H1 (cell line): ENCODE data around the gene RPL7A. TPM values are rescaled to one million over a fixed set of nuclear protein-coding genes. Genes with fewer than 3 reads are reported as not detected.

Experiments
- CTCF ChIA-PET: fragments of 300-600 bp; sonication (Branson Sonifier 250); formaldehyde crosslinking; loops from one replicate; lab custom pipeline; 2021; ENCODE audit not compliant: partially characterized antibody; lab: Charles Lee
- POLR2A ChIA-PET: fragments of 300-600 bp; sonication (Branson Sonifier 250); formaldehyde crosslinking; loops from one replicate; lab custom pipeline; 2021; ENCODE audit warnings: inconsistent platforms; ENCODE audit not compliant: partially characterized antibody; lab: Charles Lee
- DNase-seq, 2 experiments: peaks; one replicate each; pipeline versions ENCODE4 v3.0.0 to v3.0.0-alpha.2; 2010 to 2022; ENCODE audit warnings: low spot score in 2 of 2, low read depth in 1 of 2, mixed read lengths in 1 of 2
- FAIRE-seq: peaks from 2 replicates; lab custom pipeline; 2011; peaks lifted over from hg19 to GRCh38; lab: Jason Lieb, UNC
- H2AFZ ChIP-seq: 2 replicates; pipeline ENCODE4 v1.8.1; 2012; ENCODE audit warnings: low read length, inconsistent platforms
- H2AK5ac ChIP-seq: 2 replicates; pipeline ENCODE4 v1.6.1; 2013; ENCODE audit warnings: low read depth, low read length
- H2BK120ac ChIP-seq: replicated peaks from 2 replicates; pipeline ENCODE3; 2013; ENCODE audit warnings: low read depth, low read length, inconsistent platforms
- H2BK12ac ChIP-seq: 2 replicates; pipeline ENCODE4 v1.6.1; 2013; ENCODE audit warnings: low read depth, low read length
- H2BK15ac ChIP-seq: 2 replicates; pipeline ENCODE4 v1.6.1; 2013; ENCODE audit warnings: low read length
- H2BK20ac ChIP-seq: 2 replicates; pipeline ENCODE4 v1.6.1; 2013; ENCODE audit warnings: low read length
- H2BK5ac ChIP-seq: 2 replicates; pipeline ENCODE4 v1.6.1; 2013; ENCODE audit warnings: low read depth, low read length
- H3K14ac ChIP-seq: 2 replicates; pipeline ENCODE4 v1.6.1; 2013; ENCODE audit warnings: inconsistent platforms; ENCODE audit not compliant: insufficient read length
- H3K18ac ChIP-seq: 2 replicates; pipeline ENCODE4 v1.6.1; 2013; ENCODE audit warnings: low read length; ENCODE audit errors: extremely low read depth
- H3K23ac ChIP-seq: 2 replicates; pipeline ENCODE4 v1.6.1; 2013; ENCODE audit warnings: inconsistent platforms; ENCODE audit not compliant: insufficient read length
- H3K23me2 ChIP-seq: 2 replicates; pipeline ENCODE4 v1.6.1; 2013; ENCODE audit warnings: low read depth, low read length
- H3K27ac ChIP-seq: 2 replicates; pipeline ENCODE4 v1.6.1; 2011; ENCODE audit warnings: low read depth, low read length, inconsistent platforms
- H3K27me3 ChIP-seq, 4 experiments: replicated peaks in 1 of 4; 1 replicate in 1 of 4; 2 replicates in 3 of 4; pipeline versions ENCODE4 v1.6.1 to v1.8.1; 2011 to 2013; ENCODE audit warnings: low read length in 3 of 4, mild to moderate bottlenecking in 3 of 4, inconsistent platforms in 2 of 4, mixed read lengths in 2 of 4, moderate library complexity in 1 of 4; ENCODE audit not compliant: control insufficient read depth in 3 of 4, insufficient read depth in 3 of 4; ENCODE audit errors: extremely low read depth in 1 of 4
- H3K36me3 ChIP-seq, 4 experiments: 2 replicates each; pipeline versions ENCODE4 v1.6.1 to v1.8.1; 2011 to 2013; ENCODE audit warnings: mild to moderate bottlenecking in 4 of 4, low read length in 3 of 4, moderate library complexity in 2 of 4, control low read depth in 1 of 4, inconsistent platforms in 1 of 4; ENCODE audit not compliant: insufficient read depth in 4 of 4, control insufficient read depth in 2 of 4
- H3K4ac ChIP-seq: replicated peaks from 2 replicates; pipeline ENCODE3; 2013; ENCODE audit warnings: low read length, low read depth, mixed read lengths, inconsistent platforms; ENCODE audit not compliant: insufficient read length
- H3K4me1 ChIP-seq, 4 experiments: replicated peaks in 1 of 4; 1 replicate in 1 of 4; 2 replicates in 3 of 4; pipeline versions ENCODE4 v1.6.1 to v1.8.1; 2011 to 2013; ENCODE audit warnings: low read length in 3 of 4, inconsistent platforms in 2 of 4, mixed read lengths in 1 of 4; ENCODE audit not compliant: insufficient read depth in 4 of 4, control insufficient read depth in 3 of 4
- H3K4me2 ChIP-seq, 2 experiments: 2 replicates each; pipeline versions ENCODE4 v1.6.1 to v1.8.1; 2011 to 2013; ENCODE audit warnings: low read depth in 2 of 2, low read length in 2 of 2, control low read depth in 1 of 2, inconsistent platforms in 1 of 2, mild to moderate bottlenecking in 1 of 2; ENCODE audit not compliant: insufficient read depth in 1 of 2
- H3K4me3 ChIP-seq, 4 experiments: fragments of 200-600, 300-600 bp in 1 of 4; sonication (generic), shearing (Covaris generic), sonication (Bioruptor Twin) in 1 of 4; 2 replicates each; pipeline versions ENCODE4 v1.5.1 to v1.8.1; 2011 to 2016; ENCODE audit warnings: low read length in 4 of 4, low read depth in 3 of 4, control low read depth in 2 of 4, inconsistent platforms in 2 of 4, mild to moderate bottlenecking in 2 of 4, mixed read lengths in 1 of 4, moderate library complexity in 1 of 4; ENCODE audit not compliant: insufficient read depth in 2 of 4; ENCODE audit errors: extremely low read depth in 1 of 4
- H3K56ac ChIP-seq: replicated peaks from 2 replicates; pipeline ENCODE3; 2013; ENCODE audit warnings: low read depth, mild to moderate bottlenecking, mixed read lengths, low read length, inconsistent platforms; ENCODE audit not compliant: insufficient read length
- H3K79me1 ChIP-seq: 2 replicates; pipeline ENCODE4 v1.6.1; 2013; ENCODE audit warnings: low read depth, low read length, control low read depth
- H3K79me2 ChIP-seq, 2 experiments: 2 replicates each; pipeline versions ENCODE4 v1.6.1 to v1.8.1; 2012 to 2013; ENCODE audit warnings: low read length in 2 of 2, mild to moderate bottlenecking in 2 of 2, inconsistent platforms in 1 of 2; ENCODE audit not compliant: insufficient read depth in 2 of 2, control insufficient read depth in 1 of 2
- H3K9ac ChIP-seq, 4 experiments: replicated peaks in 1 of 4; 1 replicate in 1 of 4; 2 replicates in 3 of 4; pipeline versions ENCODE4 v1.6.1 to v1.8.1; 2011 to 2013; ENCODE audit warnings: low read depth in 3 of 4, low read length in 3 of 4, control low read depth in 2 of 4, mild to moderate bottlenecking in 2 of 4, moderate library complexity in 2 of 4, inconsistent platforms in 1 of 4; ENCODE audit errors: extremely low read depth in 1 of 4
- H3K9me3 ChIP-seq, 2 experiments: 2 replicates each; pipeline versions ENCODE4 v1.6.1 to v1.8.1; 2012 to 2013; ENCODE audit warnings: mild to moderate bottlenecking in 2 of 2, moderate library complexity in 2 of 2, control low read depth in 1 of 2, inconsistent platforms in 1 of 2, low read depth in 1 of 2, low read length in 1 of 2, mixed read lengths in 1 of 2; ENCODE audit not compliant: insufficient read depth in 2 of 2
- H4K20me1 ChIP-seq, 2 experiments: replicated peaks in 1 of 2; 2 replicates each; pipeline versions ENCODE3 to v1.8.1; 2011 to 2013; ENCODE audit warnings: inconsistent platforms in 2 of 2, low read length in 2 of 2, mild to moderate bottlenecking in 1 of 2; ENCODE audit not compliant: insufficient read depth in 2 of 2, control insufficient read depth in 1 of 2
- H4K5ac ChIP-seq: 2 replicates; pipeline ENCODE4 v1.6.1; 2013; ENCODE audit warnings: low read length, low read depth, mixed read lengths, inconsistent platforms; ENCODE audit not compliant: insufficient read length
- H4K8ac ChIP-seq: 2 replicates; pipeline ENCODE4 v1.8.0; 2013; ENCODE audit warnings: mild to moderate bottlenecking, moderate library complexity, low read length, inconsistent platforms; ENCODE audit not compliant: insufficient read depth; ENCODE audit errors: extremely low read depth
- H4K91ac ChIP-seq: replicated peaks from 2 replicates; pipeline ENCODE3; 2013; ENCODE audit warnings: low read length, mixed read lengths, inconsistent platforms; ENCODE audit not compliant: insufficient read length
- BRCA1 ChIP-seq: IDR thresholded peaks from 2 replicates; pipeline ENCODE4 v1.6.1; 2012; ENCODE audit warnings: low read depth, low read length, improper control_type of control experiment
- CBX8 ChIP-seq: fragments of 300-800, 300-1000 bp; sonication (generic); IDR thresholded peaks from 2 replicates; pipeline ENCODE4 v1.7.1; 2016; ENCODE audit warnings: low read depth, low read length, borderline replicate concordance
- CEBPB ChIP-seq: IDR thresholded peaks from 2 replicates; pipeline ENCODE4 v1.6.1; 2012; ENCODE audit warnings: low read depth, low read length
- GABPA ChIP-seq: IDR thresholded peaks from 2 replicates; pipeline ENCODE4 v1.6.1; 2011; ENCODE audit warnings: mild to moderate bottlenecking, low read length, moderate library complexity, borderline replicate concordance; ENCODE audit not compliant: insufficient read depth
- GTF2F1 ChIP-seq: IDR thresholded peaks from 2 replicates; pipeline ENCODE4 v1.6.1; 2012; ENCODE audit warnings: low read depth, low read length, improper control_type of control experiment, borderline replicate concordance
- JUND ChIP-seq: IDR thresholded peaks from 2 replicates; pipeline ENCODE4 v1.6.1; 2011; ENCODE audit warnings: mild to moderate bottlenecking, improper control_type of control experiment, low read length
- RAD21 ChIP-seq, 2 experiments: IDR thresholded peaks in 1 of 2; conservative IDR thresholded peaks in 1 of 2; 2 replicates each; pipeline ENCODE4 v1.6.1; 2011; ENCODE audit warnings: low read depth in 2 of 2, low read length in 2 of 2, improper control_type of control experiment in 1 of 2, inconsistent platforms in 1 of 2, mild to moderate bottlenecking in 1 of 2, moderate library complexity in 1 of 2
- RBBP5 ChIP-seq: IDR thresholded peaks from 2 replicates; pipeline ENCODE4 v1.7.1; 2012; ENCODE audit warnings: low read depth, mild to moderate bottlenecking, inconsistent platforms, low read length, moderate library complexity, borderline replicate concordance
- RXRA ChIP-seq: IDR thresholded peaks from 2 replicates; pipeline ENCODE4 v1.6.1; 2011; ENCODE audit warnings: low read depth, mild to moderate bottlenecking, low read length, moderate library complexity; ENCODE audit not compliant: insufficient read depth
- YY1 ChIP-seq: IDR thresholded peaks from 2 replicates; pipeline ENCODE4 v1.6.1; 2011; ENCODE audit warnings: low read depth, mild to moderate bottlenecking, low read length
- WGBS, 2 experiments: shearing (Covaris generic) in 1 of 2; methylation state at CpG; one replicate each; pipeline versions ENCODE4 v1.1.6 to v1.1.7; 2013 to 2015; ENCODE audit warnings: low lambda C conversion rate in 2 of 2, mixed read lengths in 2 of 2, inconsistent platforms in 1 of 2, low coverage in 1 of 2, missing lambda C conversion rate in 1 of 2; ENCODE audit not compliant: insufficient replicate concordance in 2 of 2, insufficient coverage in 1 of 2, insufficient read length in 1 of 2; ENCODE audit errors: extremely low coverage in 1 of 2, missing lambda C conversion rate in 1 of 2; 5-methylcytosine and 5-hydroxymethylcytosine counted together
- polyA plus RNA-seq, 7 experiments: library from polyadenylated mRNA; depleted of rRNA in 3 of 7; stranded (reverse) in 5 of 7; unstranded in 2 of 7; fragments of >200 nt in 5 of 7; fragments of 200-250 nt in 2 of 7; gene quantifications; 1 replicate in 5 of 7; 2 replicates in 1 of 7; 4 replicates in 1 of 7; pipeline versions ENCODE4 v1.2.1 to v1.2.3, GENCODE V29; 2011 to 2013; ENCODE audit warnings: missing spikeins in 2 of 7, mixed read lengths in 2 of 7
- total RNA-seq: library from RNA; stranded (reverse); fragmentation: NEBNext Ultra II Directional; extraction: Animal tissue kit (Norgen Biotek cat#: 25700); gene quantifications from 2 replicates; pipeline ENCODE4 v1.2.1, GENCODE V29; 2021
- TF ChIP-seq, protein P1 (sequence below): IDR thresholded peaks from 2 replicates; pipeline ENCODE4 v1.6.1; 2011; ENCODE audit warnings: low read length, improper control_type of control experiment

RPL7A gene
- total and polyA plus RNA-seq, 2 of the 8 experiments (the other 6 are each of a cell fraction or from before 2014, with no cell fraction given) = 2,578 to 2,783 TPM

DNA sequence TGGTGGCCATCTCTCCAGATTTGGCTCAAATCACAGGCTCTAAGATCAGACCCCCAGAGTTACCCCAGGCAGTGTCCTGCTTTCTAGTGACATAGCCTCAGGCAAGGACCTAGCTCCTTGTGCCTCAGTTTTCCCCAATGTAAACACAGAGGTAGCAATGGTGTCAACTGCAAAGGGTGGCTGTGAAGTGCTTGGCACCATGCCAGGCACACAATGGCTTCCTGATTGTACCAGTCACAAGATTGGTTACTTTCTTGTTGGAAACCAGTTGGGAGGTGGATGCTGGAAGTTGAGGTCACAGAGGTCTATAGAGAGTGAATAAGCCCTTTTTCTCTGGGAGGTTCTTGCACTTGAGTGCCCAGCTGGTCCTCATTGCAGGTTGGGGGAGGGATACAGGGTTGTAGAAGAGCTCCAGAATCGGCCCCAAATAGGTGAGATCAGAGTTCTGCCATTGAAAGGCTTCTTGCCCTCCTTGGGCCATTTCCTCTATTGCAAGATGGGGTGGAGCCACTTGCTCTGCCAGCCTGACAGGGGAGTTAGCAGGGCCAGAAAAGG, 30.5 kb downstream of the RPL7A start:
- Histone ChIP-seq H3K4ac (no peak overlapping the region), H3K23ac (no peak overlapping the region), H3K18ac (no peak overlapping the region), H3K36me3 (peaks cover 0 to under 1% (median 0%) of the 10 kb centered on the region in 4 experiments; a peak in 2 of 8 replicates), H3K4me3 (no peak overlapping the region), H3K79me1 (no peaks in the 10 kb centered on the region), H2AFZ (no peak overlapping the region), H2BK5ac (no peak overlapping the region), H3K9ac (no peak overlapping the region), H3K4me2 (no peak overlapping the region), H3K27ac (no peak overlapping the region), H3K79me2 (peaks cover 4 to 19% of the 10 kb centered on the region in 2 experiments; a peak in 3 of 4 replicates), H4K91ac (no peak overlapping the region), H4K8ac (peak overlapping the region; percentile 71; the same call in 1 of the 2 replicates), H3K4me1 (peaks cover 0 to 5% (median 0%) of the 10 kb centered on the region in 4 experiments; a peak in 1 of 7 replicates), H4K5ac (no peak overlapping the region), H3K56ac (no peak overlapping the region), H2BK15ac (no peak overlapping the region), H3K14ac (no peak overlapping the region), H4K20me1 (peaks cover 2 to 17% of the 10 kb centered on the region in 2 experiments), H2BK12ac (no peak overlapping the region), H3K27me3 (peaks cover 0 to 11% (median 6%) of the 10 kb centered on the region in 4 experiments; a peak in 5 of 7 replicates), H3K23me2 (peaks cover 21% of the 10 kb centered on the region; the same call in 1 of the 2 replicates), H2BK120ac (no peak overlapping the region), H2AK5ac (no peak overlapping the region), H3K9me3 (peaks cover 0 to 12% of the 10 kb centered on the region in 2 experiments; a peak in 3 of 4 replicates), H2BK20ac (no peak overlapping the region)
- no peak for FAIRE-seq
- ChIA-PET POLR2A (interaction anchor here (0.7 to 19.9 kb wide), 7 partner anchors 12 to 81 kb away, joined by 3 to 461 read pairs (median 4); partner anchors contain the start of genes CACFD1, MED22, REXO4 and RPL7A), CTCF (interaction anchor here (0.5 to 5.4 kb wide), 10 partner anchors 11 to 218 kb away, joined by 3 to 33 read pairs (median 4); no protein-coding TSS in a partner anchor)
- 80% methylated on average over 1 of the region's 1 CpG; no CpG with 5 or more reads in 1 of the 2 experiments for WGBS, 2 experiments
- DNase-seq = no peak
- TF ChIP-seq CBX8 = no peak
- no peak for TF ChIP-seq GABPA
- TF ChIP-seq JUND = no peak
- TF ChIP-seq, protein P1, sequence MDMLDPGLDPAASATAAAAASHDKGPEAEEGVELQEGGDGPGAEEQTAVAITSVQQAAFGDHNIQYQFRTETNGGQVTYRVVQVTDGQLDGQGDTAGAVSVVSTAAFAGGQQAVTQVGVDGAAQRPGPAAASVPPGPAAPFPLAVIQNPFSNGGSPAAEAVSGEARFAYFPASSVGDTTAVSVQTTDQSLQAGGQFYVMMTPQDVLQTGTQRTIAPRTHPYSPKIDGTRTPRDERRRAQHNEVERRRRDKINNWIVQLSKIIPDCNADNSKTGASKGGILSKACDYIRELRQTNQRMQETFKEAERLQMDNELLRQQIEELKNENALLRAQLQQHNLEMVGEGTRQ = no peak
- TF ChIP-seq GTF2F1 = no peak
- TF ChIP-seq RBBP5 = no peak
- no peak for TF ChIP-seq CEBPB
- no peak for TF ChIP-seq RXRA
- TF ChIP-seq YY1 = no peak
- no peak for TF ChIP-seq BRCA1
- no peak for TF ChIP-seq RAD21 (IDR thresholded peaks at IDR 0.05 in 1 of 2, conservative IDR thresholded peaks at IDR 0.05 in 1 of 2; ENCODE audit: low read depth in 2 of 2, low read length in 2 of 2)
